ENCODE data around the gene GP9.

GRCh38 chr3:129054605-129055104 lies 5.9 kb upstream of the GP9 start:
- TF ChIP-seq, protein P1, sequence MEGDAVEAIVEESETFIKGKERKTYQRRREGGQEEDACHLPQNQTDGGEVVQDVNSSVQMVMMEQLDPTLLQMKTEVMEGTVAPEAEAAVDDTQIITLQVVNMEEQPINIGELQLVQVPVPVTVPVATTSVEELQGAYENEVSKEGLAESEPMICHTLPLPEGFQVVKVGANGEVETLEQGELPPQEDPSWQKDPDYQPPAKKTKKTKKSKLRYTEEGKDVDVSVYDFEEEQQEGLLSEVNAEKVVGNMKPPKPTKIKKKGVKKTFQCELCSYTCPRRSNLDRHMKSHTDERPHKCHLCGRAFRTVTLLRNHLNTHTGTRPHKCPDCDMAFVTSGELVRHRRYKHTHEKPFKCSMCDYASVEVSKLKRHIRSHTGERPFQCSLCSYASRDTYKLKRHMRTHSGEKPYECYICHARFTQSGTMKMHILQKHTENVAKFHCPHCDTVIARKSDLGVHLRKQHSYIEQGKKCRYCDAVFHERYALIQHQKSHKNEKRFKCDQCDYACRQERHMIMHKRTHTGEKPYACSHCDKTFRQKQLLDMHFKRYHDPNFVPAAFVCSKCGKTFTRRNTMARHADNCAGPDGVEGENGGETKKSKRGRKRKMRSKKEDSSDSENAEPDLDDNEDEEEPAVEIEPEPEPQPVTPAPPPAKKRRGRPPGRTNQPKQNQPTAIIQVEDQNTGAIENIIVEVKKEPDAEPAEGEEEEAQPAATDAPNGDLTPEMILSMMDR (IDR thresholded peaks at IDR 0.05 in 8 of 11, conservative IDR thresholded peaks at IDR 0.05 in 3 of 11) = no peak
- no peak for TF ChIP-seq POLR2A (IDR thresholded peaks at IDR 0.05)

All from spleen (tissue), 7 donors.